ENCODE results near the gene ATP5MG.

The ATP5MG gene

DNA sequence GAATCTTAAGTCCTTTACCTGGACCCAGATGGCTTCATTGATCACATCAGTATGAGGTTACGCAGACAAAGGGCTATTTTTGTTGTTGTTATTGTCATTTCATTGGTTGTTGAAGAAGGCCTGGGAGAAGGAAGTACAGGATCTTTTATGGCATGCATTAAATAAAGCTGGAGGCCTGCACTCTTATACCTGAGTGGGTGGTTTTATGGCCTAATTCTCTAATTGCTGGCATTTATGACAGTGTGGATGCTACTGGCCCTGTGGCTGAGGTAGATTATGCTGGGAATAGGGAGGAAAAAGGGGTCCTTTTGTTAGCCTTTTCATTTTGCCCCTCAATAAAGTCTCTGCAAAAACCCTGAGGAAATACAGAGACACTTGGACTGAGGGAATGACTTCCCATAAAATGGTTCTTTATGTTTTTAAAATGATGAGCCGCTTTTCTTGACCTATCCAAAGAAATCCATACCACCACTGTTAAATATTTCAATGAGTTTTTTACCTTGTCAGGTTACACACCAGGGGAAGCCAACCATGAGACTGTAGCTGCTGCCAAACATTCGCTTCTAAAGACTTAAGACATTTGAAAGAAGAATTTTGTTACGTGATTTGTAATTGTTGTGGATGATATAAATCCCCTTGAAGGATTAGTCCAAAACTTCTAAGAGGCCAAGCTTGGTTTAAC is 41.6 kb downstream of the ATP5MG start:
- peaks cover 47% of the 10 kb centered on the region for H3K4me1 ChIP-seq (ENCODE audit: control insufficient read depth, insufficient read depth, low read length)
- H3K27ac ChIP-seq (ENCODE audit: low read depth, low read length) = peak overlapping the region; percentile 17
- no peak overlapping the region for H3K9ac ChIP-seq (ENCODE audit: low read depth, low read length)
- H3K27me3 ChIP-seq (ENCODE audit: control insufficient read depth, insufficient read depth, low read length) = no peaks in the 10 kb centered on the region
- H3K9me3 ChIP-seq (ENCODE audit: control insufficient read depth, insufficient read depth, low read length) = no peaks in the 10 kb centered on the region
- H3K36me3 ChIP-seq (ENCODE audit: control insufficient read depth, insufficient read depth, low read length) = peaks cover 18% of the 10 kb centered on the region
- no peak overlapping the region for H3K4me3 ChIP-seq (ENCODE audit: low read depth, low read length)

DNA sequence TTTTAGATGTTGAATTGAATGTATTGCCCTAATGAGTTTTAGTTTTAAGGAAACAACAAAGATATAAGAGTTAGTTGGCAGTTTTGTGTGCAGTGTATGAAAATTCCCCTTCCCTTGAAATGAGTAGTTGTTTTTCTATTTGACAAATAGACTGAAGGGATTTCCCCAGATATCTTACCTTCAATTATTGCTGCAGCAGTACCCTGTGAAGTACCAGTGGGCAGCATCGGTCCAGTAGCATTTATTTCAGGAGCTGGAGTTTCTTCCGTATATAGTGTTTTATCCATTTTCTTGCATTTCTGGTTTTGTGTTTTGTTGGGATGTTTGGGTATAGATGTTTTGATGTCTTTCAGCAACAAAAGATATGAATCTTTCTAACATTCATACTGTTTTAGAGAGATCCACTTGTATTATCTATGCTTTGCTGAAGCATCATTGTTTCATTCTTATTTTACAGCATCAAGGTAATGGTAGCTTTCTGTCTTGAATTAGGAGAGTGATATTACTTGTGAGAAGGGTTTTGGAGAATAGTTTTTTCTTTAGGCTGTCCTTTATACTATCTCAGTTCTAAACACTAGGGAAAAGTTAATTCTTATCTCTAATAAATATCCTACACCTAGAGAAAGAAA is 42.3 kb downstream of the ATP5MG start:
- H3K27ac ChIP-seq (ENCODE audit: low read depth, low read length) = no peak overlapping the region
- peaks cover 18% of the 10 kb centered on the region for H3K36me3 ChIP-seq (ENCODE audit: control insufficient read depth, insufficient read depth, low read length)
- H3K4me1 ChIP-seq (ENCODE audit: control insufficient read depth, insufficient read depth, low read length) = peaks cover 40% of the 10 kb centered on the region
- no peaks in the 10 kb centered on the region for H3K27me3 ChIP-seq (ENCODE audit: control insufficient read depth, insufficient read depth, low read length)
- H3K9ac ChIP-seq (ENCODE audit: low read depth, low read length) = no peak overlapping the region
- H3K4me3 ChIP-seq (ENCODE audit: low read depth, low read length) = no peak overlapping the region
- no peaks in the 10 kb centered on the region for H3K9me3 ChIP-seq (ENCODE audit: control insufficient read depth, insufficient read depth, low read length)

DNA sequence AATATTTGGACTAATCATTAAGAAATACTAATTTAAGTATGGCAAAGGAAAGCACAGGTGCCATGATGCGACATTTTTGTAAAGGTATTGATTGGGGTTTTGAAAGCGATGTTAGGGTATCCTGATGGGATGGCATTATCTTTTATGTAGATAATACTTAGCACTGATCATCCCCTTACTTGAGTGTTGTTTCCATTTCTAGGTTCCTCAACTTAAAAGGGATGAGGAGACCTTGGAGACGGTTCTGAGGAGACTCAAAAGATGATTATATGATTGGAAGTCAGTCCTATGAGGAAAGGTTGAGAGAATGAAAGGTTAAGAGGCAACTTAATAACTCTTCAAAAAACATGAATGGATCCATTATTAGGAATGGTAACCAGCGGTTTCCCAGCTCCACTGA is 46.0 kb downstream of the ATP5MG start:
- peaks cover 10% of the 10 kb centered on the region for H3K4me1 ChIP-seq (ENCODE audit: control insufficient read depth, insufficient read depth, low read length)
- no peaks in the 10 kb centered on the region for H3K27me3 ChIP-seq (ENCODE audit: control insufficient read depth, insufficient read depth, low read length)
- no peak overlapping the region for H3K4me3 ChIP-seq (ENCODE audit: low read depth, low read length)
- no peaks in the 10 kb centered on the region for H3K9me3 ChIP-seq (ENCODE audit: control insufficient read depth, insufficient read depth, low read length)
- no peak overlapping the region for H3K9ac ChIP-seq (ENCODE audit: low read depth, low read length)
- peaks cover 10% of the 10 kb centered on the region; the same call in 1 of the 2 replicates for H3K36me3 ChIP-seq (ENCODE audit: control insufficient read depth, insufficient read depth, low read length)
- no peak overlapping the region for H3K27ac ChIP-seq (ENCODE audit: low read depth, low read length)

DNA sequence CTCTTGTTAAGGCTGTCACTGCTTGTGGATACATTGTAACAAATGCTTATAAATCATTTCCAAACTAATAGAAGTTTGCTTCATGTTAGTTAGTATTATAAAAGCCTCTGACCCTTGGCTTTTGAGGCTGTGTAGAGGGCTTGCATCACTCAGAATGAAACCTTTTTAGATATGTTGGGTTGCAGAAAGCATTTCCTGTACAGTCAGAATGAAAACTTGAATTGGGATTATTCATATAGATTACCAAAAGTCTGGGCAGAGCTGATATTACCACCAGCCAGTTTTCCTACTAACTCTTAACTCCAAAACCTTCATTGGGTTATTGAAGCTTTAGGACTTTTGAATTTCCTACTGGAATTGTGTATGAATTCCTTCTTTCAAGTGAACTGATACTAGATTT is 46.9 kb downstream of the ATP5MG start:
- Histone ChIP-seq H3K4me1 (ENCODE audit: control insufficient read depth, insufficient read depth, low read length) (0 out of 2 replicates have a peak, but pooled peaks cover 2% of the 10 kb centered on the region), H3K9me3 (ENCODE audit: control insufficient read depth, insufficient read depth, low read length) (no peaks in the 10 kb centered on the region), H3K4me3 (ENCODE audit: low read depth, low read length) (no peak overlapping the region), H3K36me3 (ENCODE audit: control insufficient read depth, insufficient read depth, low read length) (peaks cover 11% of the 10 kb centered on the region; the same call in 1 of the 2 replicates), H3K27ac (ENCODE audit: low read depth, low read length) (no peak overlapping the region), H3K27me3 (ENCODE audit: control insufficient read depth, insufficient read depth, low read length) (no peaks in the 10 kb centered on the region), H3K9ac (ENCODE audit: low read depth, low read length) (no peak overlapping the region)

DNA sequence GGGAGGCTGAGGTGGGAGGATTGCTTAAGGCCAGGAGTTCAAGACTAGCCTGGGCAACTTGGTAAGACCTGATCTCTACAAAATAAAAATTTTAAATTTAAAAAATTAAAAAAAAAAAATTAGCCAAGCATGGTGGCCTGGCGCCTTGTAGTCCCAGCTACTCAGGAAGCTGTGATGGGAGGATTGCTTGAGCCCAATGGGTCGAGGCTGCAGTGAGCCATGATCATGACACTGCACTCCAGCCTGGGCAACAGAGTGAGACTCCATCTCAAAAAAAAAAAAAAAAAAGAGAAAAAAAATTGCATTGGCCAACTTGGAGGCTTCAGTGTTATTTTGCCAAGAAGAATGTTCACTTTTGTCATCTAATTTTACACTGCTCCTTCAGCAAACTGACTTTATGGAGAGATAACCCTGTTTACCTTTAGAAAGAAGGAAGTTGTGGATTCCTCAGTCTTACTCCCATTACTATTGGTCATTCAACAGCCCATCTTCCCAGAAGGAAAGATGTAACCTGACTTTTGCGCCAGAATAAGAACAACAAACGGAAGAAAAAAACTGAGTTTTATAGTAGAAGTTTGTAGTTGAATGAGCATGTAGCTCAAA is 48.0 kb downstream of the ATP5MG start:
- H3K9me3 ChIP-seq (ENCODE audit: control insufficient read depth, insufficient read depth, low read length) = no peaks in the 10 kb centered on the region
- no peak overlapping the region for H3K27ac ChIP-seq (ENCODE audit: low read depth, low read length)
- no peak overlapping the region for H3K9ac ChIP-seq (ENCODE audit: low read depth, low read length)
- H3K4me3 ChIP-seq (ENCODE audit: low read depth, low read length) = no peak overlapping the region
- no peaks in the 10 kb centered on the region for H3K27me3 ChIP-seq (ENCODE audit: control insufficient read depth, insufficient read depth, low read length)
- no peaks in the 10 kb centered on the region for H3K4me1 ChIP-seq (ENCODE audit: control insufficient read depth, insufficient read depth, low read length)
- peaks cover 14% of the 10 kb centered on the region; the same call in 1 of the 2 replicates for H3K36me3 ChIP-seq (ENCODE audit: control insufficient read depth, insufficient read depth, low read length)

DNA sequence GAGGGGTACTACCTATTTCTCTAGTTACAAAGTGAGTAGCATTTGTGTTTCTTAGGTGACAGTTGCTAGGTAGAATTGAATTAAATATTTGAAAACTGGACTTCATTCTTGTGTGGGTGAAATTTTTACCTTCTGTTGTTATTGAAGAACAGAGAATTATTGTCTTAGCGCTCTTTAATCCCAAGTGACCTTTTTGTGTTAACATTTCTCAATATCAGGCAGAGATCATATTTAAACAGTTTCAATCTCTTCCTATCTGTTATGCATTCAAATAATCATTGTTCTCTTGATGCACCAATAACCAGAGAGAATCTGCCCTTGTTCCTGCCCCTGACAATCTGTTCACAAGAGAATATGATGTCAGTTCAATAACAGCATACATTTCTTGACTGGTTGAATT is 49.0 kb downstream of the ATP5MG start:
- no peaks in the 10 kb centered on the region for H3K4me1 ChIP-seq (ENCODE audit: control insufficient read depth, insufficient read depth, low read length)
- H3K9ac ChIP-seq (ENCODE audit: low read depth, low read length) = no peak overlapping the region
- no peaks in the 10 kb centered on the region for H3K27me3 ChIP-seq (ENCODE audit: control insufficient read depth, insufficient read depth, low read length)
- no peak overlapping the region for H3K27ac ChIP-seq (ENCODE audit: low read depth, low read length)
- no peaks in the 10 kb centered on the region for H3K9me3 ChIP-seq (ENCODE audit: control insufficient read depth, insufficient read depth, low read length)
- no peak overlapping the region for H3K4me3 ChIP-seq (ENCODE audit: low read depth, low read length)
- H3K36me3 ChIP-seq (ENCODE audit: control insufficient read depth, insufficient read depth, low read length) = peaks cover 11% of the 10 kb centered on the region; the same call in 1 of the 2 replicates

All from HUES48 (cell line).